Measurements from ENCODE around the gene RNF144B. TPM values are rescaled to one million over a fixed set of nuclear protein-coding genes. Genes with fewer than 3 reads are reported as not detected.

RNF144B gene
- total RNA-seq, 2 experiments from 2014 or later, result 2.1 to 2.9 TPM

- H3K36me3 Mint-ChIP-seq, result no peaks in the 10 kb centered on the region
- peaks cover 9% of the 10 kb centered on the region for H3K27me3 Mint-ChIP-seq
- DNase-seq, result no peak
- no peaks in the 10 kb centered on the region for H3K9me3 Mint-ChIP-seq
- H3K27ac Mint-ChIP-seq, result no peak overlapping the region
- intact Hi-C loops (cut with micrococcal nuclease), result no loop called here
- POLR2A ChIA-PET, result no interaction called here
- H3K4me3 Mint-ChIP-seq, result no peak overlapping the region
- H3K4me1 Mint-ChIP-seq (ENCODE audit: low read depth), result peaks cover 11% of the 10 kb centered on the region
- CTCF ChIA-PET, result no interaction called here
Measured at GRCh38 chr6:18383441-18383840, 3.7 kb upstream of the RNF144B start.

DNA sequence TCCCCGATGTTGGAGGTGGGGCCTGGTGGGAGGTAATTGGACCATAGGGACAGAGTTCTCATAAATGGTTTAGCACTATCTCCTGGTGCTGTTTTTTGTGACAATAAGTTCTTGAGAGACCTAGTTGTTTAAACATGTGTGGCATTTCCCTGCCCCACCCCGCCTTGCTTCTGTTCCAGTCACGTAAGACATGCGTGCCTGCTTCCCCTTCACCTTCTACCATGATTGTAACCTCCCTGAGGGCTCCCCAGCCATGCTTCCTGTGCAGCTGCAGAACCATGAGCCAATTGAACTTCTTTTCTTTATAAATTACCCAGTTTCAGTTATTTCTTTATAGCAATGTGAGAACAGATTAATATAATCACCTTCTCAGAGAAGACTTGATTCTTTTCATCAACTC lies 2.5 kb upstream of the RNF144B start:
- Mint-ChIP-seq H3K9me3 (no peaks in the 10 kb centered on the region), H3K36me3 (no peaks in the 10 kb centered on the region), H3K27me3 (peaks cover 6% of the 10 kb centered on the region), H3K4me1 (ENCODE audit: low read depth) (peaks cover 19% of the 10 kb centered on the region), H3K27ac (no peak overlapping the region), H3K4me3 (no peak overlapping the region)
- POLR2A ChIA-PET, result no interaction called here
- DNase-seq, result no peak
- CTCF ChIA-PET, result no interaction called here
- intact Hi-C loops (cut with micrococcal nuclease), result loop anchor here (5.0 kb wide), 3 partner anchors 42 to 122 kb away; partner anchors contain the start of gene DEK

DNA sequence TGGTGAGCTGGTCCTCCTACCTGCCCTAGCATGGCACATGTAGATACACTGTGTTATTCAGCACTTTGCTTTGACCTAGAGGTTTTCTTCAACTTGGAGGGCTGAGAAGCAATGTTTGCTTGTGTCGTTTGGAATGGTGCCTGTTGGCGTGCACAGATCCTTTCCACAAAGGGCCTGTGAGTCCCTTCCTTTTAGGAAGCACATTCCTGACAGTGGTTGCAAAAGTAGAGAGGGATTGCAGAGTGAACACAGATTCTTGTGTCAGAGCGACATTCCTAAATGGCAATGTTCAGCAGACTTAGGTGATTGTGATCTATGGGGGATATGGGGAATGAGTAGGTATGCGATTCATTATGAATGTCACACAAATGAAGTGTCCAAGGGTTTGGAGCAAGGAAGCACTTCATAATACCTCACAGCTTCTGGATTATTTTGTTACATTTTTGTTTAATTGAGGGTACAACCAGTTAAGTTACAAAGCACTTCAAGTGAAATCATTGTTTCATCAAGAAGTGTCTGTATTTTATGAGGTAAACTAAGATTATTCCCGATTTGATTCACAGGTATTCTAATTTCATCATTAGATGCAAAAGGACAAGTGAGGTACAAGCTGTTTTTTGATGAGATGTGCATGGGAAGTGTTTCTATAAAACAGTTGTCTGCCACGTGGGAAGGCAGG lies 713 bp upstream of the RNF144B start:
- H3K36me3 Mint-ChIP-seq, result no peaks in the 10 kb centered on the region
- H3K4me3 Mint-ChIP-seq, result peak overlapping the region; percentile 91
- ChIA-PET CTCF (interaction anchor here (0.6 kb wide), 1 partner anchor 63 kb away, joined by 3 read pairs; no protein-coding TSS in a partner anchor), POLR2A (no interaction called here)
- peaks cover 28% of the 10 kb centered on the region for H3K4me1 Mint-ChIP-seq (ENCODE audit: low read depth)
- intact Hi-C loops (cut with micrococcal nuclease), result loop anchor here (5.0 kb wide), 3 partner anchors 44 to 124 kb away; partner anchors contain the start of gene DEK
- H3K27ac Mint-ChIP-seq, result no peak overlapping the region
- no peak for DNase-seq
- no peaks in the 10 kb centered on the region for H3K9me3 Mint-ChIP-seq
- H3K27me3 Mint-ChIP-seq, result peaks cover 4% of the 10 kb centered on the region

DNA sequence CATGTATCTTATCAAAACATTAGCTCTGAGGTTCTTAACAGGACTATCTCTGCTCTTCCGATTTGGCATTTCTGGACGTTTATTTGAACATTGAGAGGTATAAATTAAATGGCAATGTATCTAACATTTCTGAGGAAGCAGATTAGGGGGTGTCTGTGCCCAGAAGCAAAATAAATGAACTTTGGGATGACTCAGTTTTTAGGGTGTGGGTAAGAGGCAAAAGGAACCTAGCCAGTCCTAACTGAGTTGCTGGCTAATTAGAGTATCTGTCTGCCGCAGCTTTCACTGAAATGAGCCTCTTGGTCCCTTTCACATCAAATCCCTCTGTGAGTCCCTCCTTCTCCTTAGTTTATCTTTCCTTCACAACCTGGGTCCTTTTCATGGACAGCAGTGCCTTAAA lies 1.1 kb downstream of the RNF144B start:
- H3K27ac Mint-ChIP-seq, result no peak overlapping the region
- ChIA-PET POLR2A (no interaction called here), CTCF (no interaction called here)
- no peaks in the 10 kb centered on the region for H3K36me3 Mint-ChIP-seq
- peak overlapping the region; percentile 91 for H3K4me3 Mint-ChIP-seq
- no peaks in the 10 kb centered on the region for H3K9me3 Mint-ChIP-seq
- DNase-seq, result no peak
- H3K27me3 Mint-ChIP-seq, result peaks cover 4% of the 10 kb centered on the region
- peaks cover 28% of the 10 kb centered on the region for H3K4me1 Mint-ChIP-seq (ENCODE audit: low read depth)
- intact Hi-C loops (cut with micrococcal nuclease), result loop anchor here (5.0 kb wide), 3 partner anchors 46 to 126 kb away; partner anchors contain the start of gene DEK

- ChIA-PET POLR2A (no interaction called here), CTCF (interaction anchor here (0.6 kb wide), 1 partner anchor 117 kb away, joined by 3 read pairs; no protein-coding TSS in a partner anchor)
- DNase-seq, result no peak
- no peaks in the 10 kb centered on the region for H3K9me3 Mint-ChIP-seq
- H3K4me3 Mint-ChIP-seq, result no peak overlapping the region
- peaks cover 4% of the 10 kb centered on the region for H3K27me3 Mint-ChIP-seq
- peaks cover 28% of the 10 kb centered on the region for H3K4me1 Mint-ChIP-seq (ENCODE audit: low read depth)
- intact Hi-C loops (cut with micrococcal nuclease), result loop anchor here (5.0 kb wide), 3 partner anchors 47 to 127 kb away; partner anchors contain the start of gene DEK
- H3K36me3 Mint-ChIP-seq, result no peaks in the 10 kb centered on the region
- H3K27ac Mint-ChIP-seq, result no peak overlapping the region
Measured at GRCh38 chr6:18388942-18389341, 1.8 kb downstream of the RNF144B start.

GRCh38 chr6:18389479-18389878 lies 2.3 kb downstream of the RNF144B start:
- no peak for DNase-seq
- Mint-ChIP-seq H3K4me3 (no peak overlapping the region), H3K27me3 (peaks cover 4% of the 10 kb centered on the region), H3K9me3 (no peaks in the 10 kb centered on the region), H3K27ac (no peak overlapping the region), H3K36me3 (no peaks in the 10 kb centered on the region), H3K4me1 (ENCODE audit: low read depth) (peaks cover 28% of the 10 kb centered on the region)
- ChIA-PET CTCF (interaction anchor here (0.6 kb wide), 1 partner anchor 116 kb away, joined by 3 read pairs; no protein-coding TSS in a partner anchor), POLR2A (no interaction called here)
- intact Hi-C loops (cut with micrococcal nuclease), result loop anchor here (5.0 kb wide), 3 partner anchors 47 to 127 kb away; partner anchors contain the start of gene DEK

DNA sequence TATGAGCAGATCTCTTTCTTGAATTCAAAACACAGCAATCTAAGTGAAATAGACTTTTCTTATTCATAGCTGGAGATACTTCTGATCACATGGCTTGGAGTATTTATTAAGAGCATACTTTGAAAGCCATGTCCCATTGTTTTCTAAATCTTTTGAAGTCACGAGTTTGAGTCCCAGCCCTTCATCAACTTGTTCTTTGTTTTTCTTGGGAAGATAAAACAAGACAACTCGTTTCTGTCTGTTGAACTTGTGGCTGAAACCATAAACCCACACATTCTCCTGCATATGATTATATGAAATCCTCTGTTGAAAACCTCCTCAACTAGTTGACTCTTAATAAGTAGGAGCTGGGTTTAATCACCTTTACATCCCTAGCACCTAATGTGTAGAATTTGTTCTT lies 3.3 kb downstream of the RNF144B start:
- H3K9me3 Mint-ChIP-seq, result no peaks in the 10 kb centered on the region
- no peaks in the 10 kb centered on the region for H3K36me3 Mint-ChIP-seq
- no peak for DNase-seq
- H3K27me3 Mint-ChIP-seq, result peaks cover 4% of the 10 kb centered on the region
- peaks cover 28% of the 10 kb centered on the region for H3K4me1 Mint-ChIP-seq (ENCODE audit: low read depth)
- H3K27ac Mint-ChIP-seq, result no peak overlapping the region
- no peak overlapping the region for H3K4me3 Mint-ChIP-seq
- intact Hi-C loops (cut with micrococcal nuclease), result no loop called here
- ChIA-PET CTCF (no interaction called here), POLR2A (no interaction called here)

DNA sequence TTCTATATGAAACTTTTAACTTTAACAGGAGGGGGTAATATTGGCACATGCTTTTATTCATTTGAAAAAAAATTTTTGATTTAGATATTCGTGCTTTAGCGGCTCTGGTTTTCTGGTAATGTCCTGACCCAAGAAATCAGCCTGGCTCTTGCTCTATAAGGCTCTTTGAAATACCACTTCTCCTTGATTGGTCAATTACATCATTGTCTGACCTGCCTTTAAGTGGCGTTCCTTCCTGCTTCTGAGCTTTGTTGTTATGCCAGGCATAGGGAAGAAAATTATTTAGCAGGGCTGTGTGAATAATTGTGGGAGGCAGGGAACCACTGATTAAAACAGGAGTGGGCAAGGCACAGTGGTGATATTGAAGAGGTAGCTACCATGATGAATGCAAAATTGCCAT lies 3.9 kb downstream of the RNF144B start:
- H3K4me1 Mint-ChIP-seq (ENCODE audit: low read depth), result peaks cover 28% of the 10 kb centered on the region
- ChIA-PET CTCF (no interaction called here), POLR2A (no interaction called here)

GRCh38 chr6:18392346-18392877 lies 5.3 kb downstream of the RNF144B start:
- Mint-ChIP-seq H3K9me3 (no peaks in the 10 kb centered on the region), H3K4me3 (no peak overlapping the region), H3K27me3 (peaks cover 4% of the 10 kb centered on the region), H3K4me1 (ENCODE audit: low read depth) (peaks cover 24% of the 10 kb centered on the region), H3K36me3 (no peaks in the 10 kb centered on the region), H3K27ac (no peak overlapping the region)
- POLR2A ChIA-PET, result no interaction called here
- DNase-seq, result no peak
- intact Hi-C loops (cut with micrococcal nuclease), result no loop called here
- CTCF ChIA-PET, result no interaction called here

More for the DNA sequence above, 3.9 kb downstream of the RNF144B start:
- Mint-ChIP-seq H3K36me3 (no peaks in the 10 kb centered on the region), H3K27me3 (peaks cover 4% of the 10 kb centered on the region), H3K9me3 (no peaks in the 10 kb centered on the region), H3K27ac (no peak overlapping the region), H3K4me3 (no peak overlapping the region)
- DNase-seq, result no peak
- intact Hi-C loops (cut with micrococcal nuclease), result no loop called here

GRCh38 chr6:18393698-18394097 lies 6.5 kb downstream of the RNF144B start:
- no peak overlapping the region for H3K27ac Mint-ChIP-seq
- CTCF ChIA-PET, result no interaction called here
- no peak overlapping the region for H3K4me3 Mint-ChIP-seq
- POLR2A ChIA-PET, result no interaction called here
- intact Hi-C loops (cut with micrococcal nuclease), result no loop called here
- H3K4me1 Mint-ChIP-seq (ENCODE audit: low read depth), result peaks cover 14% of the 10 kb centered on the region
- H3K9me3 Mint-ChIP-seq, result no peaks in the 10 kb centered on the region
- H3K27me3 Mint-ChIP-seq, result no peaks in the 10 kb centered on the region
- no peaks in the 10 kb centered on the region for H3K36me3 Mint-ChIP-seq
- no peak for DNase-seq

DNA sequence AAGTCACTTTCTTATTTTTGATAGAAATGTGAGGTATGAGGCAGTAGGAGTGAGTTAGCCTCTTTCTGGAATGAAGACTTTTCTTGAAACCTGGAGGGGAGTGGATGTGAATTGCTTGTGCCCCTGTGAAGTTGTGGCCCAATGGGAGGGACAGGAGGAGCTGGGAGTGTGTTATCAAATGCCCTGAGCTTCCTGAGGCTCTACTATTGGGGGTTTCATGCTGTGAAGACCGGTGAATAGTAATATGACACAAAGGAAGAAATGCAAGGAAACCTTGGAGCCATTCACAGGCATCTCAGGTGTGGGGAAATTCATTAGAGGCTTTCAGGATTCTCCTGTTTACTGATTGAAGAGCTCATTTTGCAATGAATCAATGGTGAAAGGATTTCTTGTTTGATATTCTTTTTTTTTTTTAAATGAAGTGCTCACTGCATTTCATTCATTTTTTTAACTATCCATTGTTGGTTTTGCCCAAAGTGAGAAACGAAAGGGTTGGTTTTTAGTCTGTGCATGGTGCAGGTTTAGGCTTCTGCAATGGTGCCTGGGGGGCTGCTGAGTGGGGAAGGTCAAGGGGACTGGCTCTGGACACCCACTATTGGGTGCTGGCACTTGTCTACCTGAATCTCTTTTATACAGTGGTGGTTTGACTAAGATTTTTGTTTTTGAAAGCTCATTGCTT lies 8.2 kb downstream of the RNF144B start:
- no peaks in the 10 kb centered on the region for H3K9me3 Mint-ChIP-seq
- intact Hi-C loops (cut with micrococcal nuclease), result no loop called here
- ChIA-PET CTCF (no interaction called here), POLR2A (interaction anchor here (0.6 kb wide), 1 partner anchor 1970 kb away, joined by 5 read pairs; no protein-coding TSS in a partner anchor)
- no peak overlapping the region for H3K27ac Mint-ChIP-seq
- H3K4me1 Mint-ChIP-seq (ENCODE audit: low read depth), result peaks cover 5% of the 10 kb centered on the region
- H3K36me3 Mint-ChIP-seq, result no peaks in the 10 kb centered on the region
- H3K27me3 Mint-ChIP-seq, result no peaks in the 10 kb centered on the region
- DNase-seq, result no peak
- no peak overlapping the region for H3K4me3 Mint-ChIP-seq

DNA sequence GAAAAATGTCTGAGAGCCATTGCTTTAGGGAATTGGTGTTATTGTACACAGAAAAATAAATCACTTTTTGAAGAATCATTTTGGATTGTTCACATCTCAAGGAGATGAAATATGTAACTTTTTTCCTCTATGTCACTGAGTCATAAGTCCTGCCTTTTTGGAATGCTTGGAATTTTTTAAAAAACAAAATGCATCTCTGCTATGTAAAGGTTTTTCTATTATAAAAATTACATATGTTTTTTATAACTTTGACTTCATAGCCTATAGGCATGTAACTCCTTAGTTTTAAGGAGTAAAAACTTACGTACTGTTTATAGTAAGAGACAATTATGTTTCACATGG lies 8.7 kb downstream of the RNF144B start:
- intact Hi-C loops (cut with micrococcal nuclease), result no loop called here
- CTCF ChIA-PET, result no interaction called here
- no peaks in the 10 kb centered on the region for H3K36me3 Mint-ChIP-seq
- POLR2A ChIA-PET, result no interaction called here
- H3K27ac Mint-ChIP-seq, result no peak overlapping the region
- no peaks in the 10 kb centered on the region for H3K9me3 Mint-ChIP-seq
- H3K4me1 Mint-ChIP-seq (ENCODE audit: low read depth), result peaks cover 6% of the 10 kb centered on the region
- no peaks in the 10 kb centered on the region for H3K27me3 Mint-ChIP-seq
- no peak for DNase-seq
- H3K4me3 Mint-ChIP-seq, result no peak overlapping the region
